Kidney (tissue), 14 donors: ENCODE data around the gene CAMTA1. TPM values are rescaled to one million over a fixed set of nuclear protein-coding genes. Genes with fewer than 3 reads are reported as not detected.

Experiments
- DNase-seq, 5 donors: peaks; one replicate each; pipeline ENCODE4 v3.0.0-alpha.2; 2013 to 2020
- FAIRE-seq: peaks from 2 replicates; lab custom pipeline; 2012; peaks lifted over from hg19 to GRCh38; lab: Jason Lieb, UNC
- H3K27ac ChIP-seq, 2 donors: one replicate each; pipeline ENCODE4 v1.7.0; 2013; ENCODE audit warnings: low read depth in 2 of 2, low read length in 2 of 2, inconsistent platforms in 1 of 2
- H3K27me3 ChIP-seq: one replicate; pipeline ENCODE4 v1.7.1; 2013; ENCODE audit warnings: low read length, inconsistent platforms; ENCODE audit not compliant: control insufficient read depth, insufficient read depth
- H3K36me3 ChIP-seq, 3 donors: one replicate each; pipeline versions ENCODE4 v1.7.0 to v1.7.1; 2013; ENCODE audit warnings: low read length in 3 of 3, control low read depth in 1 of 3, inconsistent platforms in 1 of 3; ENCODE audit not compliant: insufficient read depth in 3 of 3, control insufficient read depth in 2 of 3
- H3K4me1 ChIP-seq, 3 donors: one replicate each; pipeline versions ENCODE4 v1.7.0 to v1.7.1; 2013; ENCODE audit warnings: low read length in 3 of 3, inconsistent platforms in 1 of 3, low read depth in 1 of 3; ENCODE audit not compliant: control insufficient read depth in 2 of 3, insufficient read depth in 2 of 3
- H3K4me3 ChIP-seq, 3 donors: one replicate each; pipeline versions ENCODE4 v1.7.0 to v1.8.1; 2013; ENCODE audit warnings: low read length in 3 of 3, control low read depth in 1 of 3, inconsistent platforms in 1 of 3
- H3K9ac ChIP-seq, 3 donors: one replicate each; pipeline versions ENCODE4 v1.7.0 to v1.7.1; 2013; ENCODE audit warnings: low read length in 3 of 3, control low read depth in 1 of 3, inconsistent platforms in 1 of 3
- H3K9me3 ChIP-seq, 3 donors: one replicate each; pipeline versions ENCODE4 v1.7.0 to v1.7.1; 2013; ENCODE audit warnings: low read length in 3 of 3, control low read depth in 1 of 3, inconsistent platforms in 1 of 3; ENCODE audit not compliant: control insufficient read depth in 2 of 3, insufficient read depth in 1 of 3
- CTCF ChIP-seq: IDR thresholded peaks from 3 replicates; pipeline ENCODE4 v1.5.1; 2012; ENCODE audit warnings: mild to moderate bottlenecking, moderate library complexity, borderline replicate concordance; ENCODE audit not compliant: insufficient read depth; ENCODE audit errors: extremely low read depth
- intact Hi-C: fragments of 100-400 bp; cut with DNase I; formaldehyde crosslinking; loops from one replicate; pipeline ENCODE4 v1.11.1; 2022
- polyA plus RNA-seq: library from polyadenylated mRNA; stranded (reverse); fragments of 350-450 nt; fragmentation: Illumina TruSeq; extraction: RNeasy Lipid Tissue Mini Kit (QIAGEN cat#74804); gene quantifications from one replicate; pipeline ENCODE4 v1.2.3, GENCODE V29; 2014; ENCODE audit warnings: low read depth, low replicate concordance; ENCODE audit not compliant: insufficient read depth
- total RNA-seq: library from RNA; stranded (reverse); fragmentation: NEBNext Ultra II Directional; extraction: Animal tissue kit (Norgen Biotek cat#: 25700); gene quantifications from one replicate; pipeline ENCODE4 v1.2.1, GENCODE V29; 2021
- donor health status: control.
- donor health status: control.
- donor health status: control.
- donor health status: control.
- donor health status: control.
- donor health status: DM: yes; HTN: yes; CAD: no.
- donor health status: Normal renal cell carcinoma (clear cell type).

The CAMTA1 gene
- total and polyA plus RNA-seq, 2 donors from 2014 or later = 79.0 to 170 TPM

DNA sequence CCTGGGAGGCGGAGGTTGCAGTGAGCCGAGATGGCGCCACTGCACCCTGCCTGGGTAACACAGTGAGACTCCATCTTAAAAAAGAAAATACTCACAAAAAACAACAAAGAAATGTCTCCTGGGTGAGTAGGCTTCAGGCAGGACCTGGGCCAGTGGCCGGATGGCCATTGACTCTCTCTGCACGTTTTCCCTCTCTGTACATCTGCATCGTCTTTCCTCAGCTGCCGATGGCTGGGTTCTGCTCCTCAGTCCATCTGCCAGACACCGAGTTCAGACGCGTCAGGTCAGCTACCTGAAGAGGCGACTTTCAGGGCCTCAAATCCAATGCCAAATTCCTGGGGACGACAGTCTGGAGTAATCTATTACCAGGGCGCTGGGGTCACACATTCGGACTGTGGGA is 199.3 kb downstream of the CAMTA1 start:
- no peaks in the 10 kb centered on the region for H3K9me3 ChIP-seq
- H3K27me3 ChIP-seq = no peaks in the 10 kb centered on the region
- FAIRE-seq = no peak
- H3K27ac ChIP-seq = no peak overlapping the region
- H3K36me3 ChIP-seq = no peaks in the 10 kb centered on the region
- no peak for TF ChIP-seq CTCF
- no peak overlapping the region for H3K4me3 ChIP-seq
- intact Hi-C loops = no loop called here
- no peak overlapping the region for H3K9ac ChIP-seq
- no peak for DNase-seq
- no peaks in the 10 kb centered on the region for H3K4me1 ChIP-seq

DNA sequence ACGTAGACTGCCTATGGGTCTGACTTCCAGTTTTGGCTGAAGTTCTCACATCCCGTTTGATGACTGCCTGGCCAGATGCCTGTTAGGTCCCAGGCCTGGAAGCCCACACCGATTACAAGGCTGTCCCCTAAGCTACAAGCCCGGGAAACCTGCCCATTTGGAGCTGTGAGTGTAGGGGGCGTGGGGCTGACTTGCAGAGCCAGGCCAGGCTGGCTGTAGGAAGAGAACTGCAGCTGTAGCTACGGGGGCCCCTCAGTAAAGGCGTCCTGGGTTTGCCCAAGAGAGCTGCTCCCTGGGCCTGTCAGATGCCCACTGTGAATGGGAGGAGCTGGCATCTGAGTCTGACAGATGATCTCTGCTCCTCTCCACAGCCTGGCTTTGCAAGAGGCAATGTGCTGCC is 199.7 kb downstream of the CAMTA1 start:
- DNase-seq = peak in 2 of 5 donors; percentile 25 to 64
- H3K9ac ChIP-seq = no peak overlapping the region
- no peak overlapping the region for H3K27ac ChIP-seq
- intact Hi-C loops = no loop called here
- H3K4me1 ChIP-seq = no peaks in the 10 kb centered on the region
- H3K27me3 ChIP-seq = no peaks in the 10 kb centered on the region
- FAIRE-seq = no peak
- H3K4me3 ChIP-seq = no peak overlapping the region
- no peak for TF ChIP-seq CTCF
- no peaks in the 10 kb centered on the region for H3K36me3 ChIP-seq
- no peaks in the 10 kb centered on the region for H3K9me3 ChIP-seq

DNA sequence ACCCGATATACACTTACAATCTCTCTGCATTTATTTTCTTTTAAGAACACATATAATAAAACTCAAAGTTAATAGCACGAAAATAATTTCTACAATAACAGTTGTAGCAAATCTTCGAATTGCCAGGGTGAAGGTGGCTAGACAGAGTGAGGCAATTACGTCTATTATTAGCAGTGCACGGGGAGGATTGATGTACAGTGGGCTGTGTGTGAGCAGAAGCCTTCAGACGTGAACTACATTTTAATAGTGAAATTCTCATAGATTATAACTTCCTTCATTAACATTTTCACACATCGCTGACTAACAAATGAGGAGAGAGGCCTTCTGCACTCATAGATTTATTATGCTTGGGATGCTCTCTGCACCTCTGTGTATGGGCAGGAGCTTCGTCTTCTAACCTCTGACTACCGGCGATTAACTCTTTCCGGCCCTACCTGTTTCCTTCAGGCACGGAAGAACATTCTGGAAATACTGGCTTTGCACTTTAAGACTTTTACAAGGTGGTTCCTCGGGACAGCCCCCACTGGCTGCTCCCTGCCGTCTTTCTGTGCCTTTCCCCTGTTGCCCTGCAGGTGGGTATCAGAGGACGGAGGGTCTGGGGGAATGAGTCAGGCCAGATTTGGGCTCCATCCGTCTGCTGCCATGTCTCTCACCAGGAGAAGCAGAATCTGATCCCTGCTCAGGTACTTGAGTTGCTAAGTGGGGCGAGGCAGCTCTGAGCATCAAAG is 200.5 kb downstream of the CAMTA1 start:
- Histone ChIP-seq H3K36me3 (no peaks in the 10 kb centered on the region), H3K4me1 (no peaks in the 10 kb centered on the region), H3K27ac (no peak overlapping the region), H3K9me3 (no peaks in the 10 kb centered on the region), H3K9ac (no peak overlapping the region), H3K4me3 (no peak overlapping the region), H3K27me3 (no peaks in the 10 kb centered on the region)
- intact Hi-C loops = no loop called here
- DNase-seq = no peak
- no peak for TF ChIP-seq CTCF
- no peak for FAIRE-seq
